Ishikawa (cell line): ENCODE results near the gene ASTN2.

Experiments
- CEBPB ChIP-seq: IDR thresholded peaks from 2 replicates; pipeline ENCODE4 v1.6.1; 2012
- EGR1 ChIP-seq: IDR thresholded peaks from 2 replicates; pipeline ENCODE4 v1.6.1; 2012
- EP300 ChIP-seq: IDR thresholded peaks from 2 replicates; pipeline ENCODE4 v1.6.1; 2012; ENCODE audit warnings: borderline replicate concordance
- NFIC ChIP-seq: IDR thresholded peaks from 2 replicates; pipeline ENCODE4 v1.6.1; 2012
- RAD21 ChIP-seq: IDR thresholded peaks from 2 replicates; pipeline ENCODE4 v1.6.1; 2012; ENCODE audit warnings: low read depth
- TAF1 ChIP-seq: IDR thresholded peaks from 2 replicates; pipeline ENCODE4 v1.6.1; 2012; ENCODE audit warnings: low read depth, mild to moderate bottlenecking
- TCF12 ChIP-seq: IDR thresholded peaks from 2 replicates; pipeline ENCODE4 v1.6.1; 2012; ENCODE audit warnings: low read depth
- YY1 ChIP-seq: IDR thresholded peaks from 2 replicates; pipeline ENCODE4 v1.6.1; 2012; ENCODE audit warnings: low read depth
- ZBTB7A ChIP-seq: IDR thresholded peaks from 2 replicates; pipeline ENCODE4 v1.6.1; 2012; ENCODE audit warnings: low read depth
- TF ChIP-seq, protein P1 (sequence below): IDR thresholded peaks from 2 replicates; pipeline ENCODE4 v1.6.1; 2012
- TF ChIP-seq, protein P2 (sequence below): IDR thresholded peaks from 2 replicates; pipeline ENCODE4 v1.6.1; 2012; ENCODE audit warnings: low read depth, mild to moderate bottlenecking

DNA sequence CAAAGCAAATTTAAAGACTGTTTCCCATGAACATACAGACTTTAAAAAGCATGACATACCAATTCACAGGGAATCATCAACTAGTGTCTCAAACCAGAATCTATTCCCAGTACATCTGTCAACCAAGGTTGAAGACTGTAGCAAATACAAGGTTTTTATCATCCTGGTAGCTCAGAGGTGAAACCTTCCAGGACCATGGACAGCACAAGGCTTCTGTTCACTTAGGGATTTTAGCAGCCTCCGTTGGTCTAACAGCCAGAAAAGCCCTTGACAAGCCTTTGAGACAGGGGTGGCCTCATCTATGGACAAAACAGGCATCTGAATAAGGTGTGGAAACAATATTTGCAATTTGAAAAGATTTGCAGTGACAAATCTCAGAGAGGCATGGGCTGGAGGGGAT is 608.8 kb downstream of the ASTN2 start:
- no peak for TF ChIP-seq TAF1
- TF ChIP-seq CEBPB, result no peak
- TF ChIP-seq YY1, result no peak
- TF ChIP-seq RAD21, result no peak
- no peak for TF ChIP-seq EGR1
- TF ChIP-seq EP300, result no peak
- no peak for TF ChIP-seq ZBTB7A
- TF ChIP-seq, protein P1, sequence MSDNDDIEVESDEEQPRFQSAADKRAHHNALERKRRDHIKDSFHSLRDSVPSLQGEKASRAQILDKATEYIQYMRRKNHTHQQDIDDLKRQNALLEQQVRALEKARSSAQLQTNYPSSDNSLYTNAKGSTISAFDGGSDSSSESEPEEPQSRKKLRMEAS, result no peak
- TF ChIP-seq TCF12, result no peak
- TF ChIP-seq NFIC, result no peak
- TF ChIP-seq, protein P2, sequence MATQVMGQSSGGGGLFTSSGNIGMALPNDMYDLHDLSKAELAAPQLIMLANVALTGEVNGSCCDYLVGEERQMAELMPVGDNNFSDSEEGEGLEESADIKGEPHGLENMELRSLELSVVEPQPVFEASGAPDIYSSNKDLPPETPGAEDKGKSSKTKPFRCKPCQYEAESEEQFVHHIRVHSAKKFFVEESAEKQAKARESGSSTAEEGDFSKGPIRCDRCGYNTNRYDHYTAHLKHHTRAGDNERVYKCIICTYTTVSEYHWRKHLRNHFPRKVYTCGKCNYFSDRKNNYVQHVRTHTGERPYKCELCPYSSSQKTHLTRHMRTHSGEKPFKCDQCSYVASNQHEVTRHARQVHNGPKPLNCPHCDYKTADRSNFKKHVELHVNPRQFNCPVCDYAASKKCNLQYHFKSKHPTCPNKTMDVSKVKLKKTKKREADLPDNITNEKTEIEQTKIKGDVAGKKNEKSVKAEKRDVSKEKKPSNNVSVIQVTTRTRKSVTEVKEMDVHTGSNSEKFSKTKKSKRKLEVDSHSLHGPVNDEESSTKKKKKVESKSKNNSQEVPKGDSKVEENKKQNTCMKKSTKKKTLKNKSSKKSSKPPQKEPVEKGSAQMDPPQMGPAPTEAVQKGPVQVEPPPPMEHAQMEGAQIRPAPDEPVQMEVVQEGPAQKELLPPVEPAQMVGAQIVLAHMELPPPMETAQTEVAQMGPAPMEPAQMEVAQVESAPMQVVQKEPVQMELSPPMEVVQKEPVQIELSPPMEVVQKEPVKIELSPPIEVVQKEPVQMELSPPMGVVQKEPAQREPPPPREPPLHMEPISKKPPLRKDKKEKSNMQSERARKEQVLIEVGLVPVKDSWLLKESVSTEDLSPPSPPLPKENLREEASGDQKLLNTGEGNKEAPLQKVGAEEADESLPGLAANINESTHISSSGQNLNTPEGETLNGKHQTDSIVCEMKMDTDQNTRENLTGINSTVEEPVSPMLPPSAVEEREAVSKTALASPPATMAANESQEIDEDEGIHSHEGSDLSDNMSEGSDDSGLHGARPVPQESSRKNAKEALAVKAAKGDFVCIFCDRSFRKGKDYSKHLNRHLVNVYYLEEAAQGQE, result peak; percentile 89
